ENCODE data around the gene VPS13D.
A peak's percentile ranks its signal among the peaks of the same experiment; 100 is the strongest.
"Not testable (repeated sequence)": the region's sequence is repeated elsewhere in the genome, so short reads cannot be mapped to it uniquely, and the experiment has no call there.

VPS13D gene

DNA sequence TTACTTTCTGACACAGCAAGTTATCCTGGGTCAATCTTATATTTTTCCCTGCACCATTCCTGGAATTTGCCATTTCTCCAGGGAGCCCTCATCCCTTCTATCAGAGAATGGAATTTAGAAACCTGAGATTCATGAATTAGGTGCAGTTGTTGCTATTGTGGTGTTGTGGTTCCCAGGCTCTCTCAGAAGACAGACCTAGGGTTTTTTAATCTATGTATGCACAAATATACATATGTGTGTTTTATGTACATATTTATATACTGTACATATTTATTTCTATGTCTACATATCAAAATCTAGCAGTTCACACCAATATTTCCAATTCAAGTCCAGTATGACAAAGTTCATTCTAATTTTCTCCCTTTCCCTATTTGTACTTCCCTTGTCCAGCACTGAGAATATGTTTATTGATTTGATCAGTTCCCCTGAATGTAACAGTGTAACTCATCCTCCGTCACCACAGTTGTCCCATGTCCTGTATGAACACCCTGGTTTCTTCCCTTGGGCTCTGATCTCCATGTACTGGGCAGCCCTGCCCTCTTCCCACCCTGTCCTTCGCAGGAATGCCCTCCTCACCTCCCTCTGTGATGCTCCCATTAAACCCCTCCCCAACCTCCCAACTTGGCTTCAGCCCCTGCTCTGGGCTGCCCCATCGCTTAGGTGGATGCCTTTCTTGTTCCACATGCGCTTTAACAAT is 145.5 kb downstream of the VPS13D start:
- DNase-seq (ENCODE audit: low spot score): no peak

DNA sequence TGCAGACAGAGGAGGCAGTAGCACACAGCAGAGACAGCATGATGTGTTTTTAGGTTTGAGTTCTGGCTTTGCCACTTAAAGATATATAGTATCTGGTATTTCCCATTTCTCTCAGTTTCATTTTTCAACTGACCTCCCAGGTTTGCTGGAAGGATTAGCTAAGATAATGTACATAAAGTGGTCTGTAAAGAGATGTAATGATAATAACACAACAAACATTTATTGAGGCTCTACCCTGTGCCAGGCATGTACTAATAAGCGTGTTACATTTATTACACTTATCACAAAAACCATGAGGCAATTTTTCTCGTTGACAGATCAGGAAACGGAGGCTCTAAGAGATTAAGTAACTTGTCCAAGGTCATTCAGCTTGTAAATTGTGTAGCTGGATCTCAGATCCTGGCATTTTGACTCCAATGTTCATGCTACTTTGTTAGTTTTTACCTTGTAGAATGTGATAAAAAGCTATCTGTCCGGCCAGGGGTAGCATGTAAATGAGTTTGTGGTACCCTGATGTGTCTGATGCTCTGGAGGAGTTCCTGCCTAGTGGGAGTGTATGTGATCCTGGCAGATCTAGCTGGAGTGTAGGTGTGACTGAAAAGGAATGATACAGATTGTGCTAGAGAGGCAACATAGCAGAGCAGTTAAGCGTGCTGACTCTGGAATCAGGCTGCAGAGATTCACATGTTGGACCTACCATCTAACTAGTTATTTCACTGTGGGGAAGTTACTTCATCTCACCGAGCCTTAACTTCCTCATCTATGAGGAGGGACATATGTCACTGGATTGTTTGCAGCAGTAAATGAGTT is 146.6 kb downstream of the VPS13D start:
- DNase-seq (ENCODE audit: low spot score): no peak

DNA sequence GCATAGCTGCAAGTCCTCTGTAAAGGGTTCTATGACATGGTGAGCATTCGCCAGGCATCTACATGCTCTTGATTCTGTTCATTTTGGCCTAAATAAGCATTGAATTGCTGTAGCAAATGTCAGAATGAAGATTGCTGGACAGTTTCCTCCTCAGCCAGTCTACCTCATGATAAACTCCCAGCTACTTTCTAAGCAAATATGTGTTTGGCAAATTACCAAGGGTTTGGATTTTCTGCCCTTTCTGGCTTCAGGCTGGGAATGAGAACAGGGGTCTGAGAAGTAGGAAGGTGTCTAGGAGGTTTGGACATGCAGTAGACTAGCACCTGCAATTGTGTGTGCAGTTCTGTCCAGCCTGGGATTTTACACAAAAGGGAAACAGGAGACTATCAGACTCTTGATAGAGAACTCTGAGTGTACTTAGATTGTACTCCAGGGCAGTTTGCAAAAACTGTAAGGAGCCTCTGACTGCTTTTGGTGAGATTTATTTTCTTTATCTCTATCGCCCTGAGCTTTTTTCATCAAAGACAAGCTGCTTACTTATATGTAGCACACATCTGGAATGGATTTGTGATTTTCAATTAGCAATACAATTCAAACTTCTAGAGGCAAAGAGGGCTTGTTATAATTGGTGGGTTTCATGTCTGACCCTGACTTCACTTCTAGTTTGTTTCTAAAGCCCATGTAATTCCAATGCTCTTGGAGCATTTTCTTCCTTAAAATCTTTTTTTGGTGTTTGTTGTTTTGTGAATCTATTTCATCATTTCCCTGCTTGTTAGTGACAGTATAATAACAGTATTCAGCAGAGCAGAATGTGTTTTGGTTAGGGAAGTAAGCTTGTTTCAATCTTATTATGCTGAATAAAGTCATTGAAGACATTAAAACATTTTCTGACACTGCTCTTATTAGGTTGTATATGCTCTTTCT is 150.8 kb downstream of the VPS13D start:
- DNase-seq (ENCODE audit: low spot score): no peak

DNA sequence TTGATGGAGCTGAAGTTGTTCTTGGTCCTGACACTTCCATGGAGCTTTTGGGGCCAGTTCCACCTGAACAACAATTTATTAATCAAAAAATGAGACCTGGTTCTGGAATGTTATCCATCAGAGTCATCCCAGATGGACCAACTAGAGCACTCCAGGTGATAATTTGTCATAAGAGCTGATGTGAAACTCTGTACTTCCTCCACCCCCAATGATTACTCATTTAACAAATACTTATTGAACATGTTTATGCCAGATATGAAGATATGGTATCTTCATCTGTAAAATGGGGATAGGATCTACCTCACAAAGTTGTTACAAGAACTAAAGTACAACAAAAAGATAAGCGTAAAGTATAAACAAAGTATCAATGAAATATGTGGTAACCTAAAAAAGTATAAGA is 153.2 kb downstream of the VPS13D start:
- peak; percentile 43 for DNase-seq (ENCODE audit: low spot score)

DNA sequence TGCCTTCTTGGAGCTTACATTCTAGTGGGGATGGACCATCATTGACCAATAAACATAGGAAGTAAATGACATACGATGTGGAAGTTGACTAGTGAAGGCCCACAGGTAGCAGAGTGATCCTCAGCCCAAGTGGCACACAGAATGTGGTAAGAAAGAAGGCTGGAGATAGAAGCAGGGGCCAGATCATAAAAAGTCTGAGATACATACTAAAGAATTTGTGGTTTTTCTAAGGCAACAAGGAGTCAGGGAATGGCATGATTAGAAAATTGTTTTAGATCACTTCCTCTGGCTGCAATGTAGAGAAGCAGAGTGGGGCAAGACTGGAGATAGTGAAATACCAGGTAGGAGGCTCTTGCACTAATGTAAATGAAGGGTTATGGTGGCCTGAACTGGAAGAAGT is 154.0 kb downstream of the VPS13D start:
- peak; percentile 64 for DNase-seq (ENCODE audit: low spot score)

DNA sequence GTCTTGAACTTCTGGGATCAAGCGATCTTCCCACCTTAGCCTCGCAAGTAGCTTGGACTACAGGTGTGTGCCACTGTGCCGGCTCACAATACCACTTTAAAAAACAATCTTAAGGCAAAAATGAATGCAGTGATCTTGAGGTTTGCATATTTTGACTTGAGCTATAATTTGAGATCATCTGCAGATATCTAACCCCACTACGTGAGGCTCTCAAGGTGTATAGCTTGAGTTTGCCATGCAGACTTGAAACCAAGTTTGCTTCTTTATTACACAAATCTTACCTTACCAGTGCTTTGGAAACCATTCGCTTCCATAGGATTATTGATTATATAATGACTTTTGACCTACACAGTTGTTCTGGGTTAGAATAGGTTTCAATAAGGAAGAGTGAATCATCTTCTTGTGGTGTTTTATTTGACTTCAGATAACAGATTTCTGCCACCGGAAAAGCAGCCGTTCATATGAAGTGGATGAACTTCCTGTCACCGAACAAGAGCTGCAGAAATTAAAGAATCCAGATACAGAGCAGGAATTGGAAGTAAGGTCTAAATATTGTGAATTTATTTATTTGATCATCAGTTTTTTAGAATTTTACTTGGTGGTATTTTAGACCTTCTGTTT is 155.1 kb downstream of the VPS13D start:
- DNase-seq (ENCODE audit: low spot score): no peak

DNA sequence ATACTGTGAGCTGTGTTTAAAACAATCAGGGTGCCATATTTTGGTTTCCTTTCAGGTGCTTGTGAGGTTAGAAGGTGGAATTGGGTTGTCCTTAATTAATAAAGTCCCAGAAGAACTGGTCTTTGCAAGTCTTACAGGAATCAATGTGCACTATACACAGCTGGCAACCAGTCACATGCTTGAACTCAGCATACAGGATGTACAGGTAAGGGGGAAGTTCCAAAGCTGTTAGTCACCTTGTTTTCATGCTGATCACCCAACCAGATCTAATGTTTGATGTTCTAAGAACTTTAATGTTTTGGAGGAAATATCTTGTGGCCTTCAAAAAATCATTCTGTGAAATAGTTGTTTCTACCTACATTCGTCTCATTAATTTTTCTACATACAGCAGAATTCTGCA is 156.3 kb downstream of the VPS13D start:
- DNase-seq (ENCODE audit: low spot score): peak; percentile 86

DNA sequence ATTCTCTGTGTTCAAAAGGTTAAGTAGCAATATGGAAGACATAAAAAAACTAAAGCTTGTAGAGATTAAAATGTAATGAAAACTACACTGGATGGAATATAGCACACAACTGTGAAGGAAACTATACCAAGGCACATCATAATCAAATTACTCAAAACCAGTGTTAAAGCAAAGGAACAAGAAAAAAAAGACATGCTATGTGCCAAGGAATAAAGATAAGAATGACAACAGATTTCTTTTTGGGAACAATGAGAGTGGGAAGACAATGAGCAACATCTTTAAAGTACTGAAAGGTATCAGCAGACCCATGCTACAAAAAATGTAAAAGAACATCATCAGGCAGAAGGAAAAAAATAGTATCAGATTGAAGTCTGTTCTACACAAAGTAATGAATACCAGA is 157.8 kb downstream of the VPS13D start:
- DNase-seq (ENCODE audit: low spot score): no peak

DNA sequence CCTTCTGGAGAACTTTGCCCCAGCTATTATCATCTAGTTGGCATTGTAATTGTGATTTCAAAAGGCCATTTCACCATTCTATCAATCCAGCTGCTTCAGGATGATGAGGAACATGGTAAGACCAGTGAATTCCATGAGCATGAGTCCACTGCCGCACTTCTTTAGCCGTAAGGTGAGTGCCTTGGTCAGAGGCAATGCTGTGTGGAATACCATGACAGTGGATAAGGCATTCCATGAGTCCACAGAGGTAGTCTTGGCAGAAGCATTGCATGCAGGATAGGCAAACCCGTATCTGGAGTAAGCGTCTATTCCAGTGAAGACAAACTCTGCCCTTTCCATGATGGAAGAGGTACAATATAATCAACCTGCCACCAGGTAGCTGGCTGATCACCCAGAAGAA is 160.5 kb downstream of the VPS13D start:
- DNase-seq (ENCODE audit: low spot score): not testable (repeated sequence)

DNA sequence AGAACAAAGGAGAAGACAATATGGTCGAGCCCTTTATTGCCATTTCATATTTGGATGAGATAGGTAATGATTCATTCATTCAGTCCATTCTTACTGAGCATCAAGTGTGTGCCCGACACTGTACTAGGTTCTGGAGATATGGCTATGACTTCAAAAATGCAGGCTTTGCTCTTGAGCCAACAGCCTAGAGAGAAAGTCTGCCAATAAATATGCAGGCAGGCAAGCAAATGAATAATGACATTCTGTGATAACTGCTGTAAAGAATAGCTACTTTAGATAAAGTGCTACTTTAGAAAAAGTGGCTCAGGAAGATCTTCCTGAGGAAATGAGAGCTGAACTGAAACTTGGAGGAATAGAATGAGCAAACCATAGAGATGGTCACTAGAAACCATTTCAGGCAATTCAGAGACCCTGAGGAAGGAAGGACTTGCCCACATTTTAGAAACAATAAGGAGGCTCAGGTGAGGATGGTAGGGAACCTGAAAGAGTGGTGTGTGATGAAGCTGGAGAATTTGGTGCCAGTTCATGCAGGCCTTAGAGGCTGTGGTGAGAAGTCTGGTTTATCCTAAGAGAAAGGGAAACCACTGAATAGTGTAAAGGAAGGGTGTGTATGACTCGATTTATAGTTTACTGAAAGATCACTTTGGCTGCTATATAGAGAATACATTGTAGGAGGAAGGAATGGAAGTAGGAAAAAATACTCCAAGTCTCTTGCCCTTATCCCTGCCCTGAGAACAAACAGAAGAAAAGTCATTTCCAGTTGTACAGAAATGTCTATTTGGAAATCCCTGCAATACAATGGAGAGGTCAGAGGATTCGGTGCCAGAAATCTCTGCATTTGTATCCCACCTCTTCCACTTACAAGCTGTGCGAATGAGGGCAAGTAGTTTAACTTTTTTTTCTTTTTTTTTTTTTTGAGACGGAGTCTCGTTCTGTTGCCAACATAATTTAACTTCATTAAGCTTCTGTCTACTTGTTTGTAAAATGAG is 167.9 kb downstream of the VPS13D start:
- DNase-seq (ENCODE audit: low spot score): no peak

DNA sequence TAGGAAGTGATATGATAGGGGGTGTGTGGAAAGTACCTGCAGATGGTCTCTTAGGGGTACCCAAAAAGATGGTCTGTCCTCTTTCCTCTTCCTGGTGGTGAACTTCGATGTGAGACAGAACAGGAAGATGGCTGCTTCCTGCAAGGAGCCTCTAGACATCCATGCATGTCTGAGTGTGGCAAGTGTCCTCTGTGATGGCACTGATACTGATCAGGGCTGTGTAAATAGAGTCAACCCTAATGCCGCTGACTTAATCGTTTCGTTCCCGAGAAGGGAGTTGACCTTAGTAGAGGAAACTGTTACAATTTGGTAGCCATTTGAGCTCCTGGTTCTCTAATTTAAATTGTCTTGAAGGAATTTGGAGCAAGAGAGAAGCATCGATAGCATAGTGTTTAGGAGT is 168.6 kb downstream of the VPS13D start:
- DNase-seq (ENCODE audit: low spot score): no peak

DNA sequence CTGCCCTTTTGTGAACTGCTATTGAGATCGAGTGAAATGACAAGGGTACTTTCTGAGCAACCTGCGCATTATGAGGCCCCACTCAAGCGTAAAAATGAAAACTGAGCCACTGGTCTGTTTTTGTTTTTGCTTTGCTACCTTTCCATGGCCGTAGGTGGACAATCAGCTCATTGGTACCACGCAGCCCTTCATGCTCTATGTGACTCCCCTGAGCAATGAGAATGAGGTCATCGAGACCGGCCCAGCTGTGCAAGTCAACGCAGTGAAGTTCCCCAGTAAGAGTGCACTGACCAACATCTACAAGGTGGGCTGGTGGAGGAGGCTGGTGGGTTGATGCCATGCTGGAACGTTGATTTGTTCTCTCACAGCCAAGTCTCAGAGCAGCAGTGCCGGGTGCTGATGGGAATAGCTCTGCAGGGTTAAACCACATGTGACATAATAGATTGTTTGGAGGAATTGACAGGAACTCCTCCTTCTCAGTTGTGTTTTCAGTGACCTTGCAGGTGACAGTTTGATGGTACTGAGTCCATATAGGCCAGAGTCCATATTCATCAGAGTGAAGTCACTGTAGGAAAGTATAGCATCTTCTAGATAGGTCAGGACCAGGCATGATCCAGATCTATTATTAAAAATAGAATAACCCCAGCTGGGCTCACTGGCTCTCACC is 170.3 kb downstream of the VPS13D start:
- DNase-seq (ENCODE audit: low spot score): no peak

DNA sequence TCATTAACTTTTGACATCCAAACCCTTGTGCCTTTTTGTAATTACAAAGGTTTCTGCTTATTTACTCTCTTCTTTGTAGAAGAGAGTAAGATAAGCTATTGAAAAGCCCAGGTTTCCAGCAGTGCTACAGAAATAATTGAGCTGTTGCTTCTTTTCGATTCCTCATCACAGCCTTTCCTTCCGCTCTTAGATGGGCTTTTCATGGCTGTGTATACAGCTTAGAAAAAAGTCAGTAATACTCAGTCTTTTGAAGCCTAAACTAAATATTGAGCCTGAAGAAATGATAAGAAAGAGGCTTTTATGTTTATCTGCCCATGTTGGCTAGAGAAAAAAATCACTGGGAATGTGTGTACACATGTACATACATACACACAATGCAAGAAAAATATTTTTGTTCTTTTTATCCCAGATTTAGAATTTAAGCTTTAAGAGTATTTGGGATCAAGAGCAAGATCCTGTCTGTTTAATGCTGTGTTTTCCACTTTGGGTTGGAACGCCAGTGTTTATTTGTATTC is 172.4 kb downstream of the VPS13D start:
- DNase-seq (ENCODE audit: low spot score): no peak

DNA sequence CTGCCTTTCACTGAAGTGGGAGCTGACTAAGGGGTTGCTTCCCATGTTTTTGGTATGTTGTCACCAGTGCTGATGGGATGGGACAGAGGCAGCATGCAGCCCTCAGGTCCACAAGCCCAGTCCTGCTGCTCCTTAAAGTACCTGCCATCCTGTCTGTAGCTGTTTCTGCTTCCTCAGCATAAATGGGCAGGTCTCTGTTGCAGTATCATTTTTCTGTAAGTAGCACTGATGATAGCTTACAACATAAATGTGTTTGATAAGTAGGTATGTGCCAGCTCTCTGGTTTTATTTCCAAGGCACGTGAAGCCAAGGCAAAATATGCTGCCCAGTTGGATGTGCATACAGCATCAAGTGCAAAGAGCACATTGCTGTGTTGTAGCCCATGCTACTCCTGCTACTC is 173.0 kb downstream of the VPS13D start:
- no peak for DNase-seq (ENCODE audit: low spot score)

DNA sequence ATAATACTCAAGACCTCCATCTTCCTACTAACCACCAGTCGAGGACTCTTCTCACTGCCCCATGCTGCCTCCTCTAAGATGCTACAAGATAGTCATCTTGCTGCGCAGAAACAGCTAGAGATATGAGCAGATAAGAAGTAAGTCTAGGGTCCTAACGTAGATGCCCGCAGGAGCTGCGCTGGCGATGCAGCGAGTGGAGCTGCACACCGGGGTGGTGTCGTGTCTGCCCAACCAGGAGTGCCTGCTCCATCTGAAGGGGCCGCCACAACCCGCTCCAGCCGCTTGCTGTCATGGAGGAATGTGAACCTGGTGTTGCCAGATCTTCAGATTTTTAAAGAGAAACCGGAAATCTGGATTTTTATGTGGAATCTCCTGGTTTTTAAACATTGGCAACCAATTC is 175.1 kb downstream of the VPS13D start:
- no peak for DNase-seq (ENCODE audit: low spot score)

DNA sequence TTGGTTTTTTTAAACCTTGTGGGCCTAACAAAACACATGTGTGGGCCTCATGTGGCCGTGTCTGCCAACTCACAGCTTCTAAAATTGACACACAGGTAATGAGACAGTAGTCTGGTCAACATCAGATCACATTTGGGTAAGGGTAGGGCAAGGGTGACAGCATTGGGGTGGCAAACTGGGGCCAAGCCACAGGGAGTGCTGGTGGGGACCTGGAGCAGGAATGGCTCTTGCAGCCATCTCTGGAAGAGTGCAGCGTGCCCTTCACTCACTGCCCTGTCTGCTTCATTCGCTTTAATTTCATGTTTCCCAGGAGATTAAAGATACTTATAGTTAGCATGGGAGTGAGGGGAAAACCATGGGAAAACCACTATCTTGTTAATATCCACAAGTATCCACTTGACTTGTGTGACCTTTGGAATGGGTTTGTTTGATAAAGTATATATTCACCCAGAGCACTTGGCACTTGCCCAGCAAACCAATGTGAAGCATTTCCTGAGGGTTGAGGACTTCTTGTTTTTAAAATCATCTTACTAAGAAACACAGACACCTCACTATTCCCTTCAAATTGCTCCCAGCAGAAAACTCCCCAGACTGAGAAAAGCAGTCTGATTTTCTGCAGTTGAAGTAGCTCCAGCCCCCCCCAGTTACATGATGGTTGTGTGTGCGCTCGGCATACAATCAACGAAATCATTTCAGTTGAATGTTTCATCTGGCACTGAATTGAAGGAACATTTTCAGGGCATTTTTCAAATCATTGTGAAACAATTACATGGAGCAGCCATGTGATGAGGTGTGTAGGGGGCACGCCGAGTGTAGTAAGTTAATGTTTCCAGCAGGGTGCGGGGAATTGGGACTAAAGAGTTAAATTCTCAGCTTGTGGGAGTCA is 175.7 kb downstream of the VPS13D start:
- DNase-seq (ENCODE audit: low spot score): no peak

DNA sequence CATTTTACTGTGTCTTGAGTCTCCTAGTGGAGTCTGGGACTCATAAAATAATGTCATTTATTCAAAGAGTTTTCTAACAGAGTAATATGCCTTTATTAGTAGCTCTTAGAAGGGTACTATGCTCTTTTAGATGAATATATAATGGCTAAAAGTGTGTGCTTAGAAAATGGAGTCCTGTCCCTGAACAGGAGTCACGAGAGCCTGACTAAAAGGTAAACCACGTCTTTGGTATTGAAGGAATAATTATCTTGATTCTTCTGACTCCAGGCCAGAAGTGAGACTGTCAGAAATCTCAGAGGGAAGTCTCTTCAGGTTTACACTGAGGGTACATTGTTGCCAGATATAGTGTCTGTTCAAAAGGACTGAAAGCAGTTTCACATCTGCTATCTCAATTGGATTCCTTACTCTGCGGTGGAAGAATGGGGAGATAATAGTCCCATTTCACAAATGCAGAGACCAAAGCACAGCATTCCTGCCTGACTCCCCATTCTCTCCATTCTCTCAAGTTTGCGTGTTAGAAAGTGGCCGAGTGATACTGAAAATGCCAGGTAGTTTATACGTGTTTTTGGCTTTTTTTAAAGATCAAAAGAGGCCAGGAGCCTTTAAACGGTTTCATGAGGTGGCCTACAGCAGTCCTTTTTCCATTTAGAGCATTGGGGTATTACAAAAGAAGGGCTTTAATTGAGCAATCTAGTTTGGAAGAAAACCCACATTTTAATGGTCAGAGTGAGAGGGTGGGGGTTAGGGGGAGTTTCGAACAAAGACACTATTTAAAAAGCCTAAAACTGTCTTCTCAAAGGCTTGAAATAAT is 176.6 kb downstream of the VPS13D start:
- DNase-seq (ENCODE audit: low spot score): no peak
